IPS DF 4.7 (cell line): ENCODE results near the gene AVP.
"Not testable (repeated sequence)": the region's sequence is repeated elsewhere in the genome, so short reads cannot be mapped to it uniquely, and the experiment has no call there.

Experiments
- DNase-seq: peaks from one replicate; pipeline ENCODE4 v3.0.0-alpha.2; 2013; ENCODE audit warnings: low spot score; ENCODE audit errors: extremely low read depth

The AVP gene

GRCh38 chr20:3084283-3084985 is at the start of gene AVP:
Gene AVP, minus strand, starts transcription at chr20:3084724. Its CDS starts 50 bp downstream, at chr20:3084674.
- DNase-seq: no peak

- DNase-seq: no peak
Measured at GRCh38 chr20:3134151-3134550, 49.6 kb upstream of the AVP start.

- DNase-seq: no peak
Measured at GRCh38 chr20:3133155-3133554, 48.6 kb upstream of the AVP start.

- DNase-seq: no peak
Measured at GRCh38 chr20:3130051-3130600, 45.6 kb upstream of the AVP start.

DNA sequence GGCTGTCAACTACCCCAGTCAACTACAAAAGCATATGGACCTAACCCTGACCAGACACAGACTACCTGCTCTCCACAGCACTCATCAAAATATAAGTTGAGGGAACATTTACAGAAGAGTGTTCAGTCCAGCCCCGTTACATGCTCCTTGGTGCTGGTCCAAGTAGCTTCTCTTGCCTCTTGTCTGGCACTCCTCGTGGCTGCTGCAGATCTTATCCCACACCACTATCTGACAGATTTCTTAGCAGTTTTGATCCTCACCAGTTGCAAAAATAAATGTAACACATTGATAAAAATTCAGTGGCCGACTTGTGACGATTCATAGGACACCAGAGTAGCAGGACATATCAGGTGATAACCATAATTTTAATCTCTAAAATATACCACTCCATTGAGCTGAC is 44.6 kb upstream of the AVP start:
- DNase-seq: no peak

DNA sequence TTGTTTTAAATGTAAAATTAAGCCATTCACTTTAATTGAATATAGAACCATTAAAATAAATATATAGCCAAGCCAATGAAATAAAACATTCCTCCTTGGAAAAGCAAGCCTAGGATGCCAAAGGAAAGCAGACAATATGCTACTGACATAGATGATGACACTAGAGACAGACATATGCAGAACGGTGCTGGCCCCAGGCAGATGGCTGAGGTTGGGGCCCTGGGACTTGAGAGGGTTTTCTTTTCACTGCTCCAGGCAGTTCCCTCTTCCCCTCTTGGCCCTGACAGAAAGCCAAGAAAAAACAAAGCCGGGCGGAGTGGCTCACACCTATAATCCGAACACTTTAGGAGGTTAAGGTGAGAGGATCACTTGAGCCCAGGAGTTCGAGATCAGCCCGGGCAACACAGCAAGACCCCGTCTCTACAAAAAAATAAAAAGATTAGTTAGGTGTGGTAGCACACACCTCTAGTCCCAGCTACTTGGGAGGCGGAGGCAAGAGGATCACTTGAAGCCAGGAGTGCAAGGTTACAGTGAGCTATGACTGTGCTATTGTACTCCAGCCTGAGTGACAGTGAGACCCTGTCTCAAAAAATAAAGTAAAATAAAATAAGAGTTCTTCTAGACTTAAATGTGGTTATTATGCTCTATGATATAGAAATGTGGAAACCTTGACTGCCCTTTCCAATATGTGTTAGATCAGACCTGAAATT is 43.9 kb upstream of the AVP start:
- DNase-seq: no peak

GRCh38 chr20:3126527-3126859 is 42.0 kb upstream of the AVP start:
- DNase-seq: no peak

DNA sequence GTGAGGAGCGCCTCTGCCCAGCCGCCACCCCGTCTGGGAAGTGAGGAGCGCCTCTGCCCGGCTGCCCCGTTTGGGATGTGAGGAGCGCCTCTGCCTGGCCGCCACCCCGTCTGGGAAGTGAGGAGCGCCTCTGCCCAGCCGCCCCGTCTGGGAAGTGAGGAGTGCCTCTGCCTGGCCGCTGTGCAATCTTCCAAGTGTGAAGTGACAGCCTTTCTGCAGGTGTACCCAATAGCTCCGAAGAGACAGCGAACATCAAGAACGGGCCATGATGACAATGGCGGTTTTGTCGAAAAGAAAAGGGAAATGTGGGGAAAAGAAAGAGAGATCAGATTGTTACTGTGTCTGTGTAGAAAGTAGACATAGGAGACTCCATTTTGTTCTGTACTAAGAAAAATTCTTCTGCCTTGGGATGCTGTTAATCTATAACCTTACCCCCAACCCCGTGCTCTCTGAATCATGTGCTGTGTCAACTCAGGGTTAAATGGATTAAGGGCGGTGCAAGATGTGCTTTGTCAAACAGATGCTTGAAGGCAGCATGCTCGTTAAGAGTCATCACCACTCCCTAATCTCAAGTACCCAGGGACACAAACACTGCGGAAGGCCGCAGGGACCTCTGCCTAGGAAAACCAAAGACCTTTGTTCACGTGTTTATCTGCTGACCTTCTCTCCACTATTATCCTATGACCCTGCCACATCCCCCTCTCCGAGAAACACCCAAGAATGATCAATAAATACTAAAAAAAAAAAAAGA is 41.4 kb upstream of the AVP start:
- not testable (repeated sequence) for DNase-seq

DNA sequence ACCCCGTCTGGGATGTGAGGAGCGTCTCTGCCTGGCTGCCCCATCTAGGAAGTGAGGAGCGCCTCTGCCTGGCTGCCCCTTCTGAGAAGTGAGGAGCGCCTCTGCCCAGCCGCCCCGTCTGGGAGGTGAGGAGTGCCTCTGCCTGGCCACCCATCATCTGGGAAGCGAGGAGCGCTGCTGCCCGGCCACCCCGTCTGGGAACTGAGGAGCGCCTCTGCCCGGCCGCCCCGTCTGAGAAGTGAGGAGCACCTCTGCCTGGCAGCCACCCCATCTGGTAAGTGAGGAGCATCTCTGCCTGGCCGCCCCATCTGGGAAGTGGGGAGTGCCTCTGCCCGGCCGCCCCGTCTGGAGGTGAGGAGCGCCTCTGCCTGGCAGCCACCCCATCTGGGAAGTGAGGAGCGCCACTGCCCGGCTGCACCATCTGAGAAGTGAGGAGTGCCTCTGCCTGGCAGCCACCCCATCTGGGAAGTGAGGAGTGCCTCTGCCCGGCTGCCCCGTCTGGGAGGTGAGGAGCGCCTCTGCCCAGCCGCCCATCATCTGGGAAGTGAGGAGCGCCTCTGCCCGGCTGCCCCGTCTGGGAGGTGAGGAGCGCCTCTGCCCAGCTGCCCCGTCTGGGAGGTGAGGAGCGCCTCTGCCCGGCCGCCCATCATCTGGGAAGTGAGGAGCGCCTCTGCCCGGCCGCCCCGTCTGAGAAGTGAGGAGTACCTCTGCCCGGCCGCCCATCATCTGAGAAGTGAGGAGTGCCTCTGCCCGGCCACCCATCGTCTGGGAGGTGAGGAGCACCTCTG is 40.4 kb upstream of the AVP start:
- DNase-seq: not testable (repeated sequence)

DNA sequence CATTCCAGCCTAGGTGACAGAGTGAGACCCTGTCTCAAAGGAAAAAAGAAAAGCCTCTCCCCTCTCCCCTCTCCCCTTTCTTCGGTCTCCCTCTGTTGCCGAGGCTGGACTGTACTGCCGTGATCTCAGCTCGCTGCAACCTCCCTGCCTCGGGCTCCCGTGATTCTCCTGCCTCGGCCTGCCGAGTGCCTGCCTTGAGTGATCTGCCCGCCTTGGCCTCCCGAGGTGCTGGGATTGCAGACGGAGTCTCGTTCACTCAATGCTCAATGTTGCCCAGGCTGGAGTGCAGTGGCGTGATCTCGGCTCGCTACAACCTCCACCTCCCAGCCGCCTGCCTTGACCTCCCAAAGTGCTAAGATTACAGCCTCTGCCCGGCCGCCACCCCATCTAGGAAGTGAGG is 39.6 kb upstream of the AVP start:
- DNase-seq: not testable (repeated sequence)

DNA sequence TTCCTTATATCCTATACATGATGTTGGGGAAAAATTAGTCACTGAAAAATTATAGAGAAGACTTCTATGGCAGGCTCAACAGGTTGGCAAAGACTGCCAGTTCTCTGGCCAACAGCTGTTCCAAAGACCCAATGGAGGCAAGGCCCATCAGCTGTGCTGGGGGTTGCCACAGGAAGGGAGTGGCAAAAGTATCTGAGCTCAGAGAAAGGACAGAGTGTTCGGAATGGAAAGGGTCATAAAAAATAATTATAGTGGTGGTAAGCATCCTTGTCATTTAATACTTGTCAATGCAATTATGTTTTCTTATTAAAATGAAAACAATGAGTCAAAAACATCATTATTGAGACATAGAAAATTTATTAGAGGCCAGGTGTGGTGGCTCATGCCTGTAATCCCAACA is 39.0 kb upstream of the AVP start:
- DNase-seq: no peak

DNA sequence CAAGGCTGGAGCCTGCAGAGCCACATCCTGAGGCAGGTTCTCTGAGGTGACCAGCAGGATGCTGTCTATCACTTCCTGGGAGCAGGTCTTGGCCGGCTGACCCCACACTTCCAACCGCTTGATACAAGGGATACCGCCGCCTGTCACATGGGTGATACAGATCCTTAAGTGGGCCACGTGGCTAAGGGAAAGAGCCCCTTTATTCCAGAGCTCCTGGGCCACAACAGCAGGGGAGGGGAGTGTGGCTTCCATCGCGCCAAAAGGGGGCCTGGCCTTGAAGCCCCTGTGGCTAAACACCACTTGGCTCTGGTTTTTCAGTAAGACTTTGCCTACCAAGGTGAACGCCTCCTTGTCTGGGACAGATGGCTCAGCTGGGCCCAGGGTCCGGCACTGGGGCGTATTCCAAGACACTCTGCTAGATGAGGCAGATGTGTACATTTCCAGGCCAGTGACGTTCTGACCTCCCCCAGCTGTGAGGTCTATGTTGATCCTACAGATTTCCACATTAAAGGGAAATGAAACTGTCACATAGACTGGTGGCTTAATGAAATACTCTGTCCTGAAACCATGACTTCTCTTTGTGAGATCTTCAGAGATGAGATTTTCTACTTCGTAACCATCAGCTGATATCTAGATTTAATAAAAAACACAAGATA is 37.6 kb upstream of the AVP start:
- DNase-seq: no peak

GRCh38 chr20:3121271-3121911 is 36.9 kb upstream of the AVP start:
- no peak for DNase-seq

- DNase-seq: no peak
Measured at GRCh38 chr20:3119044-3119443, 34.5 kb upstream of the AVP start.

GRCh38 chr20:3117839-3118379 is 33.4 kb upstream of the AVP start:
- DNase-seq: not testable (repeated sequence)

DNA sequence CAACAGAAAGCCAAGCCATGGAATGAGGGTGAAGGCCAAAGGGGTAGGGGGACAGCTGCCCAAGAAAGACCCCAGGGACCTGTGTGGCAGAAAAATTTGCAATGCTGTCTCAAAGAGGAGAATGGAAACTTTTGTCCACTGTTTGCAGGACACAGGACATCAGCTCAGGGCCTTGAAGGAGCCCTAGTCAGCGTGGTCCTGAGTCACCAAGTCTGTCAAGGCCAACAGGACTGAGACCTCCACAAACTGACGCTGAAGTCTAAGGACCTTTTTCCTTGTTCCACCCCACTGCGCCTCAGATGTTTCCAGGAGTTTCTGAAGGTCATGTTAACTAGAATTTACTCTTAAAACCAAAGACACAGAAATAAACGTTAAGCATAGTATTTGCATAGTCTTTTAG is 31.8 kb upstream of the AVP start:
- DNase-seq: no peak

- no peak for DNase-seq
Measured at GRCh38 chr20:3115190-3116107, 30.9 kb upstream of the AVP start.

DNA sequence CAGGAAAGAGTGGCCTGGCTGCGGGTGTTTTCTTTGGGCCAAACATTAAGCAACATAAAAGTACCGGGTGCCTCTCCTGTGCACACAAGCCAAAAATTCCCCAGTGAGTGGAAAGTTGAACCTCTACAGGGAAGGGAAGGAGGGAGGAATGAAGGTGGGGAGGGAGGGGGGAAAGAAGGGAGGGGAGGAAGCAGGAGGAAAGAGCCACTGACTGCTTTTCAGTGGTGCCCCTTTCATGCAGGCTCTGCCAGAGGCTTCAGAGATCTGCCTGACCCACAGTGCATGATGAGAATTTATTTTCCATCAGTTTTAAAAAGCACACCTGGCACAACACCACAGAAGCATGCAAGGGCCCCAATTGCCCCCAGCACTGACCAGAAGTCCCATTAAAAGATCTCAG is 27.5 kb upstream of the AVP start:
- DNase-seq: no peak

- DNase-seq: no peak
Measured at GRCh38 chr20:3111507-3111906, 27.0 kb upstream of the AVP start.
